GM23248 (cell line): Measurements from ENCODE around the gene HOXD1. TPM values are rescaled to one million over a fixed set of nuclear protein-coding genes. Genes with fewer than 3 reads are reported as not detected.

Experiments used
- DNase-seq: peaks from one replicate; pipeline ENCODE4 v3.0.0-alpha.2; 2015
- H2AFZ ChIP-seq: fragments of 200-600 bp; sonication (generic); 2 replicates; pipeline ENCODE4 v1.6.1; 2016; ENCODE audit warnings: antibody characterized with exemption
- H3F3A ChIP-seq: fragments of 200-600 bp; sonication (generic); 2 replicates; pipeline ENCODE4 v1.6.1; 2016; ENCODE audit warnings: mild to moderate bottlenecking, antibody characterized with exemption, mixed run types; ENCODE audit not compliant: insufficient read depth
- H3K27ac ChIP-seq: fragments of 200-600 bp; sonication (generic); 2 replicates; pipeline ENCODE4 v1.5.1; 2016; ENCODE audit warnings: mild to moderate bottlenecking
- H3K27me3 ChIP-seq: fragments of 200-600 bp; sonication (generic); replicated peaks from 2 replicates; pipeline ENCODE4 v1.6.1; 2016; ENCODE audit warnings: mild to moderate bottlenecking; ENCODE audit not compliant: insufficient read depth
- H3K36me3 ChIP-seq: fragments of 200-600 bp; sonication (generic); 2 replicates; pipeline ENCODE4 v1.6.1; 2016; ENCODE audit warnings: low read depth, mild to moderate bottlenecking
- H3K4me1 ChIP-seq: fragments of 200-600 bp; sonication (generic); 2 replicates; pipeline ENCODE4 v1.6.1; 2016; ENCODE audit warnings: mild to moderate bottlenecking; ENCODE audit not compliant: insufficient read depth
- H3K4me2 ChIP-seq: fragments of 200-600 bp; sonication (generic); one replicate; pipeline ENCODE4 v1.6.1; 2016; ENCODE audit warnings: mild to moderate bottlenecking; ENCODE audit not compliant: unreplicated experiment
- H3K4me3 ChIP-seq: fragments of 200-600 bp; sonication (generic); 2 replicates; pipeline ENCODE4 v1.5.1; 2016; ENCODE audit warnings: mild to moderate bottlenecking
- H3K79me2 ChIP-seq: fragments of 200-600 bp; sonication (generic); 2 replicates; pipeline ENCODE4 v1.6.1; 2016; ENCODE audit warnings: mild to moderate bottlenecking; ENCODE audit not compliant: insufficient read depth
- H3K9ac ChIP-seq: fragments of 200-600 bp; sonication (generic); 2 replicates; pipeline ENCODE4 v1.6.1; 2016; ENCODE audit warnings: mild to moderate bottlenecking
- H3K9me2 ChIP-seq: fragments of 200-600 bp; sonication (generic); 2 replicates; pipeline ENCODE4 v1.6.1; 2016; ENCODE audit warnings: mixed run types, mild to moderate bottlenecking, moderate library complexity; ENCODE audit not compliant: insufficient read depth
- H3K9me3 ChIP-seq: fragments of 200-600 bp; sonication (generic); one replicate; pipeline ENCODE4 v1.6.1; 2017; ENCODE audit warnings: low read depth
- H4K20me1 ChIP-seq: fragments of 200-600 bp; sonication (generic); 2 replicates; pipeline ENCODE4 v1.6.0; 2016; ENCODE audit not compliant: insufficient read depth
- EZH2 ChIP-seq: fragments of 200-600 bp; sonication (generic); IDR thresholded peaks from 2 replicates; pipeline ENCODE4 v1.6.1; 2018; ENCODE audit warnings: antibody characterized with exemption, mild to moderate bottlenecking; ENCODE audit not compliant: insufficient read depth, poor library complexity, severe bottlenecking
- EZH2phosphoT487 ChIP-seq: fragments of 200-600 bp; sonication (generic); IDR thresholded peaks from 2 replicates; pipeline ENCODE4 v1.6.1; 2018; ENCODE audit warnings: antibody characterized with exemption, moderate library complexity, mild to moderate bottlenecking, low read depth; ENCODE audit not compliant: insufficient read depth
- WGBS, 2 experiments: methylation state at CpG; one replicate each; pipeline ENCODE4 v1.1.6; 2015 to 2017; ENCODE audit warnings: low lambda C conversion rate in 2 of 2, low coverage in 1 of 2; ENCODE audit errors: missing lambda C conversion rate in 2 of 2; 5-methylcytosine and 5-hydroxymethylcytosine counted together
- in situ Hi-C: fragments of 300-500 bp; cut with MboI; formaldehyde crosslinking; loops from 2 replicates; pipeline ENCODE4 v1.15.0; 2020
- polyA plus RNA-seq: library from polyadenylated mRNA; unstranded; fragments of >200 nt; fragmentation: Nextera tagmentation; extraction: Ambion mirVana; gene quantifications from 2 replicates; pipeline ENCODE4 v1.2.1, GENCODE V29; 2016
- total RNA-seq: library from RNA; depleted of rRNA; stranded (reverse); fragments of >200 nt; shearing (Covaris generic); gene quantifications from 2 replicates; pipeline ENCODE4 v1.2.3, GENCODE V29; 2014

The HOXD1 gene
- total and polyA plus RNA-seq, 2 experiments from 2014 or later, result 0.43 to 2.2 TPM

DNA sequence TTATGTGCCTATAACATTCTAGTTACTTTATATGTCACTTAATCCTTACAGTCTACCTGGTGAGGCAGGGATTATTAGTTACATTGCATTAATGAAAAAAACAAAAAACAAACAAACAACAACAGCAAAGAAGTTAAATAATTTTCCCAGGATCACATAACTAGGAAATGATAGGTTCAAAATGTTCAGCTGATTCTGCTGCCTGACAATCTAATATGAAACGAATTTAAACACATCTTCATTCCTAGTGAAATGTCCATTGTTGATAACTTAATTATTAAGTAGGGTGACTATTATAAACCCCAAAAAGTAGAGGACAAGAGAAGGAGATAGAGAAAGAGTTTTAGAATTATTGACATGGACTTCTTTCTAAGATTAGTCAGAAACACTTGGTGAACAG lies 22.6 kb downstream of the HOXD1 start:
- TF ChIP-seq EZH2phosphoT487 (no peak), EZH2 (no peak)
- H3K27ac ChIP-seq, result no peak overlapping the region
- H3K79me2 ChIP-seq, result no peaks in the 10 kb centered on the region
- no peaks in the 10 kb centered on the region for H3K9me2 ChIP-seq
- no peak overlapping the region for H3K4me3 ChIP-seq
- no peak overlapping the region for H3K4me2 ChIP-seq
- in situ Hi-C loops, result no loop called here
- 51 to 53% methylated on average over 1 of the region's 1 CpG for WGBS, 2 experiments
- H2AFZ ChIP-seq, result no peak overlapping the region
- H3K9ac ChIP-seq, result no peak overlapping the region
- H4K20me1 ChIP-seq, result no peaks in the 10 kb centered on the region
- H3K9me3 ChIP-seq, result no peaks in the 10 kb centered on the region
- H3K36me3 ChIP-seq, result no peaks in the 10 kb centered on the region
- no peaks in the 10 kb centered on the region for H3K4me1 ChIP-seq
- H3K27me3 ChIP-seq, result no peaks in the 10 kb centered on the region
- no peaks in the 10 kb centered on the region for H3F3A ChIP-seq
- no peak for DNase-seq

DNA sequence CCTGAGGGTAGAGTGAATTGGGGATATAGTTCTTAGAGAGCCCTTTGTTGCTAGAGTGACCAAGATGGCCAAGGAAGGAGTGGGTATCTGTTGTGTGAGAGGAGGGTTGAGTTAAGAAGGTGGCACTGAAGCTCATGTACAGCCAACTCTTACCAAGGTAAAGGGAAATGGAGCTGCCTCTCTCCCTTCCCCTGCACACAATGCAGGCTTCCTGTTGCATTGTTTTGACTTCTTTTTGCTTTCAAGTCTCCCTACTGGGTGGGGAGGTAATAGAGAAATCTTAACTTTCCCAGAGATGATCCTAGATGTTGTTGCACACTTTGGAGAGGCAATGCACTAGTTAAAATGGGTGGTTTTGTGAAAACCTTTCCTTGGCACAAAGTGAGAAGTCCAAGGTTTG lies 23.8 kb downstream of the HOXD1 start:
- Histone ChIP-seq H2AFZ (no peak overlapping the region), H3K27ac (no peak overlapping the region), H3K9ac (no peak overlapping the region), H3K4me1 (no peaks in the 10 kb centered on the region), H4K20me1 (no peaks in the 10 kb centered on the region), H3K79me2 (no peaks in the 10 kb centered on the region), H3K27me3 (no peaks in the 10 kb centered on the region), H3K36me3 (no peaks in the 10 kb centered on the region), H3K4me3 (no peak overlapping the region), H3F3A (no peaks in the 10 kb centered on the region), H3K9me3 (no peaks in the 10 kb centered on the region), H3K4me2 (no peak overlapping the region), H3K9me2 (no peaks in the 10 kb centered on the region)
- DNase-seq, result no peak
- in situ Hi-C loops, result no loop called here
- TF ChIP-seq EZH2, result no peak
- no peak for TF ChIP-seq EZH2phosphoT487

DNA sequence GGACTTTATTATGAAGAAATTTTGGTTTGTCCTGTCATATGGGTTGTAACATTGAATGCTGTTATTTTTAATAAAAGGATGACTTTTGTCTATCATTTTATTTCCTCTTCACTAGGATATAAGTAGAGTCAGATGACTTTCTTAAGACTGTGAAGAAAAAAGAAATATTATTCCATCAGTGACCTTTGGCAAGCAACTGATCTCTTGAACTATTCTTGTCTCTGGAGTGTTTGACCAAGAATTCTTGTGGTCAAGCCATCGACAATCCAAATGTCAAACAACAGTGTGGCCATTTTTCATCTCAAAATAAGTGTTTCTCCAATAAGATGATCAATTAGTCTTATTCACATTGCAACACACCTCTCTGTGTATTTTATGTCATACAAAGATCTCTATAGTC lies 24.9 kb downstream of the HOXD1 start:
- no peak overlapping the region for H2AFZ ChIP-seq
- no peak overlapping the region for H3K9ac ChIP-seq
- no peaks in the 10 kb centered on the region for H3K9me3 ChIP-seq
- no peaks in the 10 kb centered on the region for H3K36me3 ChIP-seq
- no peaks in the 10 kb centered on the region for H3K27me3 ChIP-seq
- 66 to 76% methylated on average over 1 of the region's 1 CpG for WGBS, 2 experiments
- no peaks in the 10 kb centered on the region for H3K9me2 ChIP-seq
- no peaks in the 10 kb centered on the region for H4K20me1 ChIP-seq
- in situ Hi-C loops, result no loop called here
- TF ChIP-seq EZH2, result no peak
- no peak for TF ChIP-seq EZH2phosphoT487
- H3K79me2 ChIP-seq, result no peaks in the 10 kb centered on the region
- no peaks in the 10 kb centered on the region for H3K4me1 ChIP-seq
- no peak for DNase-seq
- H3K27ac ChIP-seq, result no peak overlapping the region
- H3K4me2 ChIP-seq, result no peak overlapping the region
- H3K4me3 ChIP-seq, result no peak overlapping the region
- H3F3A ChIP-seq, result no peaks in the 10 kb centered on the region

DNA sequence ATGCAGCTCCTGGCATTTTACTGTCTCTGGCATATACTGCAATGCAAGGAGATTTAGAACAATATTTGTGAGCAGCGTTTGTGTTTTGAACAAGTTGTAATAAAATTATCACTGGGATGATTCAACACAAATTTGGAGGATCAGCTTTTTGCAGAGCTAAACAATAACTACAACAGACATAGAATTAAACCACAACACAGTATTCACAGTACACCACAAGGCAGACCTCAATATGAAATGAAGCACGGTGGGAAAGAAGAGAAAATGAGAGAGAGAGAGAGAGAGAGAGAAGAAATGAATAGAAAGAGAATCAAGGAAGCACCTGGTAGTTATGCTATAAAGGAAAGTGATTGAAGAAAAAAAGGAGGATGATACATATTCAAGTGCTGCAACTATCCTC lies 39.4 kb downstream of the HOXD1 start:
- Histone ChIP-seq H3K79me2 (no peaks in the 10 kb centered on the region), H3F3A (no peaks in the 10 kb centered on the region), H3K9me2 (no peaks in the 10 kb centered on the region), H2AFZ (no peak overlapping the region), H3K4me2 (no peak overlapping the region), H3K36me3 (no peaks in the 10 kb centered on the region), H3K4me1 (no peaks in the 10 kb centered on the region), H3K27ac (no peak overlapping the region), H3K27me3 (no peaks in the 10 kb centered on the region; the same call in 1 of the 2 replicates), H4K20me1 (no peaks in the 10 kb centered on the region), H3K4me3 (no peak overlapping the region), H3K9me3 (no peaks in the 10 kb centered on the region), H3K9ac (no peak overlapping the region)
- WGBS, 2 experiments, result 31 to 41% methylated on average over 2 of the region's 2 CpGs
- no peak for DNase-seq
- no peak for TF ChIP-seq EZH2phosphoT487
- no peak for TF ChIP-seq EZH2
- in situ Hi-C loops, result no loop called here

DNA sequence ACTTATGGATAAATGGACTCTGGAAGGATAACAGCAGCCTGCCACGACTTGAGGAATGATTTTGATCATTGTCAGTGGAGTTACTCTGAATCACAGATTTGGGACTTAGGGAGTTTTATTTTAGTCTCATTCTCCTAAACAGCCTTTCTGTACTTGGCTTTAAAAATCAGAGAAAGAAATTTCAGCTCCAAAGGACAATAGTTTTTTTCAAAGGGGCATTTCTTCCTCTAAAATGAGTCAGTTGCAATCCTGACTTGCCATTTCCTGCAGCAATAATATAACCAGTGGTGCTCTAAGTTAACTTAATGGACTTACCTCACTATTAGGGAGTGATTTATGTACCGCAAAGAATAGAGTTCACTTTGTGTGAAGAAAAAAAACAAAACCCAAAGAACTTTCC lies 45.7 kb downstream of the HOXD1 start:
- TF ChIP-seq EZH2phosphoT487 (no peak), EZH2 (no peak)
- DNase-seq, result no peak
- Histone ChIP-seq H3K79me2 (no peaks in the 10 kb centered on the region), H3K36me3 (no peaks in the 10 kb centered on the region), H3K9me3 (no peaks in the 10 kb centered on the region), H3K9ac (no peak overlapping the region), H3K9me2 (no peaks in the 10 kb centered on the region), H3K4me1 (no peaks in the 10 kb centered on the region), H2AFZ (no peak overlapping the region), H3K4me2 (no peak overlapping the region), H3K27ac (no peak overlapping the region), H3F3A (no peaks in the 10 kb centered on the region), H3K27me3 (no peaks in the 10 kb centered on the region), H4K20me1 (no peaks in the 10 kb centered on the region), H3K4me3 (no peak overlapping the region)
- WGBS, 2 experiments, result 62 to 66% methylated on average over 2 of the region's 2 CpGs
- in situ Hi-C loops, result no loop called here
